ENCODE measurements around the gene F8A1. TPM values are rescaled to one million over a fixed set of nuclear protein-coding genes. Genes with fewer than 3 reads are reported as not detected.
"Not testable (repeated sequence)": the region's sequence is repeated elsewhere in the genome, so short reads cannot be mapped to it uniquely, and the experiment has no call there.

The F8A1 gene
- polyA plus RNA-seq, 4 donors, result 13.2 to 39.4 (median 18.7) TPM

DNA sequence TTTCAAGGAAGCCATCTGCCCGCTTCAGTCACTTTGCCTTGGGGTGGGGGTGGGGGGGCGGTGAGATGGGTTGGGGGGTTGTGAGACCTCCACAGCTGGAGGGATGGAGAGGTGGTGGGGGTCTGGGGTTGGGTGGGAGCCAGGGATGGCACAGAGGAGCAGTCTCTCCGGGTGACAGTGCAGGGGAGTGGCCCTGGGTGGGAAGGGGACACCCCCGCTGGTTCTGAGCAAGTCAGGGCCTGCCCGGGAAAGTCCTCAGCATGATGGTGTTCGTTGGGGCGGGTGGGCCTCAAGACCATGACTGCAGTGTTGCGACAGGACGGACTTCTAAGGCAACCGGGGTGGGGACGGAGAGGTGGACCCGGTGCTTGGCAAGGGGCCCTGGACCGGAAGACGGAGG lies 606 bp upstream of the F8A1 start:
- not testable (repeated sequence) for FAIRE-seq; H3K9me3 ChIP-seq (ENCODE audit: control insufficient read depth in 2 of 2, insufficient read depth in 1 of 2, low read depth in 1 of 2, low read length in 1 of 2); H3K27me3 ChIP-seq (ENCODE audit: control insufficient read depth in 3 of 3, insufficient read depth in 3 of 3, low read length in 3 of 3); H3K4me1 ChIP-seq (ENCODE audit: control insufficient read depth in 3 of 3, insufficient read depth in 2 of 3, low read depth in 1 of 3, low read length in 2 of 3); DNase-seq; H3K36me3 ChIP-seq (ENCODE audit: control insufficient read depth in 3 of 3, insufficient read depth in 2 of 3, low read depth in 1 of 3, low read length in 3 of 3); H3K27ac ChIP-seq (ENCODE audit: low read depth in 1 of 3, low read length in 2 of 3); H3K4me3 ChIP-seq (ENCODE audit: low read depth in 1 of 3, low read length in 3 of 3)
- WGBS, 3 donors, result 65 to 81% (median 81%) methylated on average over 2 to 3 of the region's 14 CpGs

DNA sequence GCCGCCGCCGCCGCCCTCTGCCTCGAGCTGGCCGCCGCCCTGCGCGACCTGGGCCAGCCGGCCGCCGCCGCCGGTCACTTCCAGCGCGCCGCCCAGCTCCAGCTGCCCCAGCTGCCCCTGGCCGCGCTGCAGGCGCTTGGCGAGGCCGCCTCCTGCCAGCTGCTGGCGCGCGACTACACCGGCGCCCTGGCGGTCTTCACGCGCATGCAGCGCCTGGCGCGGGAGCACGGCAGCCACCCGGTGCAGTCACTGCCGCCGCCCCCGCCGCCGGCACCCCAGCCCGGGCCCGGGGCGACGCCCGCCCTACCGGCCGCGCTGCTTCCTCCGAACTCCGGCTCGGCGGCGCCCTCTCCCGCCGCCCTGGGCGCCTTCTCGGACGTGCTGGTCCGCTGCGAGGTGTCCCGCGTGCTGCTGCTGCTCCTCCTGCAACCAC lies 650 bp downstream of the F8A1 start:
- not testable (repeated sequence) for H3K27me3 ChIP-seq (ENCODE audit: control insufficient read depth in 3 of 3, insufficient read depth in 3 of 3, low read length in 3 of 3); H3K4me1 ChIP-seq (ENCODE audit: control insufficient read depth in 3 of 3, insufficient read depth in 2 of 3, low read depth in 1 of 3, low read length in 2 of 3); DNase-seq; H3K36me3 ChIP-seq (ENCODE audit: control insufficient read depth in 3 of 3, insufficient read depth in 2 of 3, low read depth in 1 of 3, low read length in 3 of 3); H3K4me3 ChIP-seq (ENCODE audit: low read depth in 1 of 3, low read length in 3 of 3); FAIRE-seq; H3K27ac ChIP-seq (ENCODE audit: low read depth in 1 of 3, low read length in 2 of 3); H3K9me3 ChIP-seq (ENCODE audit: control insufficient read depth in 2 of 2, insufficient read depth in 1 of 2, low read depth in 1 of 2, low read length in 1 of 2)
- no CpG with 5 or more reads among the region's 62 CpGs for WGBS, 3 donors

DNA sequence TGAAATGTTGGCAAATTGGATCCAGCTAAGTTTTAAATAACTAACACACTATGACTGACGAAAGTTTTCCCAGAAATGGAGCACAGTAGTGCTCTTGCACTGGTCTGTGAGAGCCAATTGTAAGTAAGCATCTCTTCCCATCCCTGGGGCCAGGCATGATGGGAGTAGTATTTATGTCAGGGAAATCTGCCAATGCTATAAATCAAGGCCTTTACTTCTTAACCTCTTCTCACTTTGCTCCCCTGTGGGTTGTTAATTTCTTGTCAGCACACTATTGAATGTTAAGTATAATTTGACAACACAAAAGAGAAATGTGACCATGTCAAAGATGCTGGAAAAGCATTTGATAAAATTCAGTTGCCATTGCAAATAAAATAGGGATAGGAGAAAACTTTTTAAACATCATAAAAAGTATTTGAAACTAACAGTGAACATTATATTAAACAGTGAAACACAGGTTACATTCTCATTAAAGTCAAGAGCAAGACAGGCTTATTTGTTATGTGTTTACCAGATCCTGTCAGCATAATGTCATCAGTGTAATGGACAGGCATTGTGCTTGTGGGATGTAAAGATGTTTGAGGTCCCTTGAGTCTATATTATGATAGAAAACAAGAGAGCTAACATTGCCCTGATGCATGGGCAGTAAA lies 5.0 kb downstream of the F8A1 start:
- DNase-seq (no peak), FAIRE-seq (no peak)
- 44 to 89% (median 80%) methylated on average over 1 of the region's 1 CpG for WGBS, 3 donors
- Histone ChIP-seq H3K27me3 (ENCODE audit: control insufficient read depth in 3 of 3, insufficient read depth in 3 of 3, low read length in 3 of 3) (no peaks in the 10 kb centered on the region), H3K4me3 (ENCODE audit: low read depth in 1 of 3, low read length in 3 of 3) (no peak overlapping the region), H3K9me3 (ENCODE audit: control insufficient read depth in 2 of 2, insufficient read depth in 1 of 2, low read depth in 1 of 2, low read length in 1 of 2) (no peaks in the 10 kb centered on the region), H3K36me3 (ENCODE audit: control insufficient read depth in 3 of 3, insufficient read depth in 2 of 3, low read depth in 1 of 3, low read length in 3 of 3) (no peaks in the 10 kb centered on the region), H3K4me1 (ENCODE audit: control insufficient read depth in 3 of 3, insufficient read depth in 2 of 3, low read depth in 1 of 3, low read length in 2 of 3) (no peaks in the 10 kb centered on the region), H3K27ac (ENCODE audit: low read depth in 1 of 3, low read length in 2 of 3) (no peak overlapping the region)

DNA sequence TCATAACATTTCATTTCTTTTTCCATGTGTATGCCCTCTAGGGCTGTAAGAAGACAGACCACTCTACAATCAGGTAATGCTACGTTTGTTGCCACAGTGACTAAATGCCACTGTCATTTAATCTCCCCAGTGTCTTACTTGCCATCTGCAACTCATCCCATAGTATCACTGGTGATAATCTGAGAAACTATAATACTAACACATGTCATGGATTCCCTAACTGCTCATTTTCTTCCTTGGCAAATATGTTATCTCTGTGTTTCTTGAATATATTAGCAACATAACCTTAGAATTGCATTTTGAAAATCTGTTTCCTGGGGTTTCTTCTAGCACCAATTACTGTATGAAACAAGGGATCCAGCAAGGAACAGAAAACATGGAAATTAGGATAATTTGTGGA lies 6.1 kb downstream of the F8A1 start:
- no peaks in the 10 kb centered on the region for H3K4me1 ChIP-seq (ENCODE audit: control insufficient read depth in 3 of 3, insufficient read depth in 2 of 3, low read depth in 1 of 3, low read length in 2 of 3)
- 54 to 95% (median 86%) methylated on average over 1 of the region's 1 CpG for WGBS, 3 donors
- no peak for FAIRE-seq
- no peak overlapping the region for H3K27ac ChIP-seq (ENCODE audit: low read depth in 1 of 3, low read length in 2 of 3)
- no peaks in the 10 kb centered on the region for H3K27me3 ChIP-seq (ENCODE audit: control insufficient read depth in 3 of 3, insufficient read depth in 3 of 3, low read length in 3 of 3)
- H3K4me3 ChIP-seq (ENCODE audit: low read depth in 1 of 3, low read length in 3 of 3), result no peak overlapping the region
- H3K9me3 ChIP-seq (ENCODE audit: control insufficient read depth in 2 of 2, insufficient read depth in 1 of 2, low read depth in 1 of 2, low read length in 1 of 2), result no peaks in the 10 kb centered on the region
- no peaks in the 10 kb centered on the region for H3K36me3 ChIP-seq (ENCODE audit: control insufficient read depth in 3 of 3, insufficient read depth in 2 of 3, low read depth in 1 of 3, low read length in 3 of 3)
- DNase-seq, result no peak

DNA sequence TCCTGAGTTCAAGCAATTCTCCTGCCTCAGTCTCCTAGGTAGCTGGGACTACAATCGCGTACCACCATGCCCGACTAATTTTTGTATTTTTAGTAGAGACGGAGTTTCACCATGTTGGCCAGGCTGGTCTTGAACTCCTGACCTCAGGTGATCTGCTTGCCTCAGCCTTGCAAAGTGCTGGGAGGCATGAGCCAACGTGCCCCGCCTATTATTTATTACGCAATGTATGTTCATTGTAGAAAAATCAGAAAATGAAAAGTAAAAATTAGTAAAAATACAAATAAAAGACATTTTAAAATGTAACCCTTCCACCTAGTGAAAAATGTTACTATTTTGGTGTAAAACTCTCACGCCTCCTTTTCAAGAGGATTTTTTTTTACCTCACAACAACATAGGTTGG lies 14.2 kb downstream of the F8A1 start:
- Histone ChIP-seq H3K4me3 (ENCODE audit: low read depth in 1 of 3, low read length in 3 of 3) (no peak overlapping the region), H3K27me3 (ENCODE audit: control insufficient read depth in 3 of 3, insufficient read depth in 3 of 3, low read length in 3 of 3) (no peaks in the 10 kb centered on the region), H3K4me1 (ENCODE audit: control insufficient read depth in 3 of 3, insufficient read depth in 2 of 3, low read depth in 1 of 3, low read length in 2 of 3) (no peaks in the 10 kb centered on the region), H3K9me3 (ENCODE audit: control insufficient read depth in 2 of 2, insufficient read depth in 1 of 2, low read depth in 1 of 2, low read length in 1 of 2) (no peaks in the 10 kb centered on the region), H3K27ac (ENCODE audit: low read depth in 1 of 3, low read length in 2 of 3) (no peak overlapping the region), H3K36me3 (ENCODE audit: control insufficient read depth in 3 of 3, insufficient read depth in 2 of 3, low read depth in 1 of 3, low read length in 3 of 3) (no peaks in the 10 kb centered on the region)
- DNase-seq, result no peak
- FAIRE-seq, result no peak
- 83 to 93% (median 84%) methylated on average over 8 of the region's 8 CpGs for WGBS, 3 donors

DNA sequence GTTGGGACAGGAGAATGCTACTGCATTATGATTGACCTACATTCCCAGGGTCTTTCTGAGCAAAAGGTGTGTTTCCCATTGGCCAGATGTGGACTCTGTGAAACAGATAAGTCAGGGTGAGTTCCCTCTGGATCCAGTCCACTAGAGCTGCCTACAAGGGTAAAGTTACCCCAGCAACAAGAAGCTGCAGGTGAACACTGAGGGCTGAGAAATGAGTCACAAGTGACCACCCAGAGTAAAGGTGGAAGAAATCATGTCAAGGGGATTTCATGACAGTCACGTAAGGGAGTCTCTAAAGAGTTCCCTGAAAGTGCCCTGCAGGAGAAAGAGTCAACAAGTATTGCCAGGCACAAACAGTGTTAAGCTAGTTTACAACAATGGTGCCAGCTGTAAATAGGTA lies 16.3 kb downstream of the F8A1 start:
- Histone ChIP-seq H3K9me3 (ENCODE audit: control insufficient read depth in 2 of 2, insufficient read depth in 1 of 2, low read depth in 1 of 2, low read length in 1 of 2) (no peaks in the 10 kb centered on the region), H3K27me3 (ENCODE audit: control insufficient read depth in 3 of 3, insufficient read depth in 3 of 3, low read length in 3 of 3) (no peaks in the 10 kb centered on the region), H3K36me3 (ENCODE audit: control insufficient read depth in 3 of 3, insufficient read depth in 2 of 3, low read depth in 1 of 3, low read length in 3 of 3) (no peaks in the 10 kb centered on the region), H3K4me3 (ENCODE audit: low read depth in 1 of 3, low read length in 3 of 3) (no peak overlapping the region), H3K4me1 (ENCODE audit: control insufficient read depth in 3 of 3, insufficient read depth in 2 of 3, low read depth in 1 of 3, low read length in 2 of 3) (no peaks in the 10 kb centered on the region), H3K27ac (ENCODE audit: low read depth in 1 of 3, low read length in 2 of 3) (no peak overlapping the region)
- FAIRE-seq, result no peak
- WGBS, 3 donors, result 59 to 83% (median 67%) methylated on average over 1 of the region's 1 CpG
- DNase-seq, result no peak

DNA sequence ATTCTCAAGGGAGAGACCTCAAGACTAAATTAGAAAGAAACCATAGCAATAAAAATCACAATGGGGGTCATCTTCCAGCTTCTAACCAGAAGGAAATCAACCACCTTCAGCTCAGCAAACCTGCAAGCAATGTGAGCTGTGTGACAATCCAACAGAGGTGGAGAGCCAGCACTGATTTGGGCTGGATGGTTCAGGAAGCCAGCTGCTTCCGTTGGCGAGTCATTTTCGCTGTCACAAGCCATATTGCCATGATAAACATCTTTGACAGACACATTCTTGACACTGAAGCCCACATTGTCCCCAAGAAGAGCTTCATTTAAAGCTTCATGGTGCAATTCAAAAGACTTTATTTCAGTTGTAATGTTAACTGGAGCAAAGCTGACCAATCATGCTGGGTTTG lies 22.7 kb downstream of the F8A1 start:
- no peaks in the 10 kb centered on the region for H3K36me3 ChIP-seq (ENCODE audit: control insufficient read depth in 3 of 3, insufficient read depth in 2 of 3, low read depth in 1 of 3, low read length in 3 of 3)
- no peaks in the 10 kb centered on the region for H3K4me1 ChIP-seq (ENCODE audit: control insufficient read depth in 3 of 3, insufficient read depth in 2 of 3, low read depth in 1 of 3, low read length in 2 of 3)
- FAIRE-seq, result no peak
- no peak for DNase-seq
- no peak overlapping the region for H3K27ac ChIP-seq (ENCODE audit: low read depth in 1 of 3, low read length in 2 of 3)
- 77 to 91% (median 89%) methylated on average over 3 of the region's 3 CpGs for WGBS, 3 donors
- H3K27me3 ChIP-seq (ENCODE audit: control insufficient read depth in 3 of 3, insufficient read depth in 3 of 3, low read length in 3 of 3), result no peaks in the 10 kb centered on the region
- H3K9me3 ChIP-seq (ENCODE audit: control insufficient read depth in 2 of 2, insufficient read depth in 1 of 2, low read depth in 1 of 2, low read length in 1 of 2), result no peaks in the 10 kb centered on the region
- no peak overlapping the region for H3K4me3 ChIP-seq (ENCODE audit: low read depth in 1 of 3, low read length in 3 of 3)

DNA sequence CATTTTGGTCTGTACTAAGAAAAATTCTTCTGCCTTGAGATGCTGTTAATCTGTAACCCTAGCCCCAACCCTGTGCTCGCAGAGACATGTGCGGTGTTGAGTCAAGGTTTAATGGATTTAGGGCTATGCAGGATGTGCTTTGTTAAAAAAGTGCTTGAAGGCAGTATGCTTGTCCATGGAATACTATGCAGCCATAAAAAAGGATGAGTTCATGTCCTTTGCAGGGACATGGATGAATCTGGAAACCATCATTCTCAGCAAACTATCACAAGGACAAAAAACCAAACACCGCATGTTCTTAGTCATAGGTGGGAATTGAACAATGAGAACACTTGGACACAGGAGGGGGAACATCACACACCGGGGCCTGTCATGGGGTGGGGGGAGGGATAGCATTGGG lies 23.9 kb downstream of the F8A1 start:
- not testable (repeated sequence) for H3K27ac ChIP-seq (ENCODE audit: low read depth in 1 of 3, low read length in 2 of 3); H3K4me1 ChIP-seq (ENCODE audit: control insufficient read depth in 3 of 3, insufficient read depth in 2 of 3, low read depth in 1 of 3, low read length in 2 of 3); H3K36me3 ChIP-seq (ENCODE audit: control insufficient read depth in 3 of 3, insufficient read depth in 2 of 3, low read depth in 1 of 3, low read length in 3 of 3); FAIRE-seq; DNase-seq; H3K9me3 ChIP-seq (ENCODE audit: control insufficient read depth in 2 of 2, insufficient read depth in 1 of 2, low read depth in 1 of 2, low read length in 1 of 2); H3K4me3 ChIP-seq (ENCODE audit: low read depth in 1 of 3, low read length in 3 of 3); H3K27me3 ChIP-seq (ENCODE audit: control insufficient read depth in 3 of 3, insufficient read depth in 3 of 3, low read length in 3 of 3)
- 89 to 94% (median 94%) methylated on average over 4 of the region's 4 CpGs for WGBS, 3 donors

DNA sequence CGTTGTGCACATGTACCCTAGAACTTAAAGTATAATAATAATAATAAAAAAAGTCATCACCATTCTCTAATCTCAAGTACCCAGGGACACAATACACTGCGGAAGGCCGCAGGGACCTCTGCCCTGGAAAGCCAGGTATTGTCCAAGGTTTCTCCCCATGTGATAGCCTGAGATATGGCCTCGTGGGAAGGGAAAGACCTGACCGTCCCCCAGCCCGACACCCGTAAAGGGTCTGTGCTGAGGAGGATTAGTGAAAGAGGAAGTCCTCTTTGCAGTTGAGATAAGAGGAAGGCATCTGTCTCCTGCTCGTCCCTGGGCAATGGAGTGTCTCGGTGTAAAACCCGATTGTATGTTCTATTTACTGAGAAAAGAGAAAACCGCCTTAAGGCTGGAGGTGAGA lies 24.4 kb downstream of the F8A1 start:
- not testable (repeated sequence) for H3K9me3 ChIP-seq (ENCODE audit: control insufficient read depth in 2 of 2, insufficient read depth in 1 of 2, low read depth in 1 of 2, low read length in 1 of 2); DNase-seq; H3K4me3 ChIP-seq (ENCODE audit: low read depth in 1 of 3, low read length in 3 of 3); H3K36me3 ChIP-seq (ENCODE audit: control insufficient read depth in 3 of 3, insufficient read depth in 2 of 3, low read depth in 1 of 3, low read length in 3 of 3); H3K27me3 ChIP-seq (ENCODE audit: control insufficient read depth in 3 of 3, insufficient read depth in 3 of 3, low read length in 3 of 3); H3K4me1 ChIP-seq (ENCODE audit: control insufficient read depth in 3 of 3, insufficient read depth in 2 of 3, low read depth in 1 of 3, low read length in 2 of 3); H3K27ac ChIP-seq (ENCODE audit: low read depth in 1 of 3, low read length in 2 of 3); FAIRE-seq
- 82 to 90% (median 85%) methylated on average over 7 to 11 of the region's 11 CpGs for WGBS, 3 donors
